Testis (tissue), 3 donors: ENCODE measurements around the gene PKP2. TPM values are rescaled to one million over a fixed set of nuclear protein-coding genes. Genes with fewer than 3 reads are reported as not detected.

ENCODE experiments used
- DNase-seq: peaks from one replicate; pipeline ENCODE4 v3.0.0-alpha.2; 2019
- H3K27ac ChIP-seq, 2 donors: fragments of 200-600 bp; sonication (generic); one replicate each; pipeline ENCODE4 v1.5.1; 2019
- H3K27me3 ChIP-seq: fragments of 200-600 bp; sonication (generic); one replicate; pipeline ENCODE4 v1.5.1; 2019
- H3K36me3 ChIP-seq: fragments of 200-600 bp; sonication (generic); one replicate; pipeline ENCODE4 v1.5.1; 2017; ENCODE audit warnings: low read depth; ENCODE audit errors: missing control alignments
- H3K4me1 ChIP-seq: fragments of 200-600 bp; sonication (generic); one replicate; pipeline ENCODE4 v1.5.1; 2019
- H3K4me3 ChIP-seq, 2 donors: fragments of 200-600 bp; sonication (generic); one replicate each; pipeline ENCODE4 v1.5.1; 2017 to 2019
- H3K9me3 ChIP-seq: fragments of 200-600 bp; sonication (generic); one replicate; pipeline ENCODE4 v1.5.1; 2017
- POLR2A ChIP-seq: fragments of 450-650 bp; IDR thresholded peaks from one replicate; pipeline ENCODE4 v1.6.1; 2017; ENCODE audit warnings: antibody characterized with exemption, mild to moderate bottlenecking, moderate library complexity
- WGBS, 2 donors: methylation state at CpG; one replicate each; pipeline ENCODE4 v1.1.5; 2018; 5-methylcytosine and 5-hydroxymethylcytosine counted together
- intact Hi-C: fragments of 100-400 bp; cut with DNase I; formaldehyde crosslinking; loops from one replicate; pipeline ENCODE4 v1.15.1; 2023; ENCODE audit warnings: low total_unique reads
- polyA plus RNA-seq: library from polyadenylated mRNA; stranded (reverse); fragments of 350-450 nt; fragmentation: Illumina TruSeq; extraction: RNeasy Lipid Tissue Mini Kit (QIAGEN cat#74804); gene quantifications from one replicate; pipeline ENCODE4 v1.2.3, GENCODE V29; 2014; ENCODE audit warnings: low read depth, low replicate concordance; ENCODE audit not compliant: insufficient read depth
- total RNA-seq, 2 donors: library from RNA; depleted of rRNA; stranded (reverse); fragments of >200 nt; gene quantifications; one replicate each; pipeline ENCODE4 v1.2.3, GENCODE V29; 2016
- TF ChIP-seq, protein P1 (sequence below), 3 experiments: fragments of 450-650 bp in 2 of 3; fragments of 200-600 bp in 1 of 3; sonication (generic) in 1 of 3; IDR thresholded peaks; one replicate each; pipeline ENCODE4 v1.5.1; 2016 to 2019; ENCODE audit warnings: antibody characterized with exemption in 3 of 3, mild to moderate bottlenecking in 2 of 3, moderate library complexity in 1 of 3

Gene PKP2
- total and polyA plus RNA-seq, 3 donors from 2014 or later, result 14.8 to 22.3 (median 18.9) TPM

DNA sequence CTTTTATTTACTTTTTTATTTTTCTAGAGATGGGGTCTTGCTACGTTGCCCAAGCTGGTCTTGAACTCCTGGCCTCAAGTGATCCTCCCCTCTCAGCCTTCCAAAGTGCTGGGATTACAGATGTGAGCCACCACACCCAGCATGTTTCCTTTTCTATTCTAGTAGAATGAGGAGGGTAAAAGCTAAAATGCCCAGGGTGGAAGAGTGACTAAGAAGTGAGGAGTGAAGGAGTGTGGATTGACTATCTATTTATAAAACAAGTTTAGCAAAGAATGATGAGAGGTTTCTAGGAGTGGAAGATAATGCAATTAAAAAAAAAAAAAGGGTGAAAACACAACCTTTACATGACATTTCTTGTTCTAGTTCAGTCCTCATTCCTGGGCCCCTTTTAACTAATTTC is 29.8 kb upstream of the PKP2 start:
- no peaks in the 10 kb centered on the region for H3K4me1 ChIP-seq
- no peaks in the 10 kb centered on the region for H3K27me3 ChIP-seq
- no peak for DNase-seq
- TF ChIP-seq, protein P1, sequence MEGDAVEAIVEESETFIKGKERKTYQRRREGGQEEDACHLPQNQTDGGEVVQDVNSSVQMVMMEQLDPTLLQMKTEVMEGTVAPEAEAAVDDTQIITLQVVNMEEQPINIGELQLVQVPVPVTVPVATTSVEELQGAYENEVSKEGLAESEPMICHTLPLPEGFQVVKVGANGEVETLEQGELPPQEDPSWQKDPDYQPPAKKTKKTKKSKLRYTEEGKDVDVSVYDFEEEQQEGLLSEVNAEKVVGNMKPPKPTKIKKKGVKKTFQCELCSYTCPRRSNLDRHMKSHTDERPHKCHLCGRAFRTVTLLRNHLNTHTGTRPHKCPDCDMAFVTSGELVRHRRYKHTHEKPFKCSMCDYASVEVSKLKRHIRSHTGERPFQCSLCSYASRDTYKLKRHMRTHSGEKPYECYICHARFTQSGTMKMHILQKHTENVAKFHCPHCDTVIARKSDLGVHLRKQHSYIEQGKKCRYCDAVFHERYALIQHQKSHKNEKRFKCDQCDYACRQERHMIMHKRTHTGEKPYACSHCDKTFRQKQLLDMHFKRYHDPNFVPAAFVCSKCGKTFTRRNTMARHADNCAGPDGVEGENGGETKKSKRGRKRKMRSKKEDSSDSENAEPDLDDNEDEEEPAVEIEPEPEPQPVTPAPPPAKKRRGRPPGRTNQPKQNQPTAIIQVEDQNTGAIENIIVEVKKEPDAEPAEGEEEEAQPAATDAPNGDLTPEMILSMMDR (IDR thresholded peaks at IDR 0.05), result no peak
- no peak for TF ChIP-seq POLR2A
- intact Hi-C loops, result no loop called here
- H3K27ac ChIP-seq, result no peak overlapping the region
- H3K4me3 ChIP-seq, result no peak overlapping the region
- no peaks in the 10 kb centered on the region for H3K9me3 ChIP-seq
- WGBS, 2 donors, result 83 to 88% methylated on average over 1 of the region's 1 CpG
- H3K36me3 ChIP-seq, result no peaks in the 10 kb centered on the region

DNA sequence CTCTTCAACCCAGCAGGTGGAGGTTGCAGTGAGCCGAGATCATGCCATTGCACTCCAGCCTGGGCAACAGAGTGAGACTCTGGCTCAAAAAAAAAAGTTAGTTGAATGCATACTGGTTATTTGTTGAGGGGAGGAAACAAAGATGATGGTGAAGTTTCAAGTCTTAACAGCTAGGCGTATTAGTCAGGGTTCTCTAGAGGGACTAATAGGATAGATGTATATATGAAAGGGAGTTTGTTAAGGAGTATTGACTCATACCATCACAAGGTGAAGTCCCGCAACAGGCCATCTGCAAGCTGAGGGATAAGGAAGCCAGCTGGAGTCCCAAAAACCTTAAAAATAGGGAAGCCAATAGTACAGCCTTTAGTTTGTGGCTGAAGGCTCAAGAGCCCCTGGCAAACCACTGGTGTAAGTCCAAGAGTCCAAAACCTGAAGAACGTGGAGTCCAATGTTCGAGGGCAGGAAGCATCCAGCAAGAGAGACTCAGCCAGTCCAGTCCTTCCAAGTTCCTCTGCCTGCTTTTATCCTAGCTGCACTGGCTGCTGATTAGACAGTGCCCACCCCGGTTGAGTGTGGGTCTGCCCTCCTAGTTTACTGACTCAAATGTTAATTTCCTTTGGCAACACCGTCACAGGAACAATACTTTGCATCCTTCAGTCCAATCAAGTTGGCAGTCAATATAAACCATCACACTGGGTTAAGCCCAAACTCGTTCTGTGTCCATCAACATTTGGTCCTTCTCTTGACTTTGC is 26.1 kb upstream of the PKP2 start:
- Histone ChIP-seq H3K9me3 (no peaks in the 10 kb centered on the region), H3K4me3 (no peak overlapping the region), H3K36me3 (no peaks in the 10 kb centered on the region), H3K4me1 (no peaks in the 10 kb centered on the region), H3K27ac (no peak overlapping the region), H3K27me3 (no peaks in the 10 kb centered on the region)
- TF ChIP-seq, protein P1 (IDR thresholded peaks at IDR 0.05), result no peak
- TF ChIP-seq POLR2A, result no peak
- no peak for DNase-seq
- intact Hi-C loops, result no loop called here
- WGBS, 2 donors, result 85 to 88% methylated on average over 8 of the region's 8 CpGs

DNA sequence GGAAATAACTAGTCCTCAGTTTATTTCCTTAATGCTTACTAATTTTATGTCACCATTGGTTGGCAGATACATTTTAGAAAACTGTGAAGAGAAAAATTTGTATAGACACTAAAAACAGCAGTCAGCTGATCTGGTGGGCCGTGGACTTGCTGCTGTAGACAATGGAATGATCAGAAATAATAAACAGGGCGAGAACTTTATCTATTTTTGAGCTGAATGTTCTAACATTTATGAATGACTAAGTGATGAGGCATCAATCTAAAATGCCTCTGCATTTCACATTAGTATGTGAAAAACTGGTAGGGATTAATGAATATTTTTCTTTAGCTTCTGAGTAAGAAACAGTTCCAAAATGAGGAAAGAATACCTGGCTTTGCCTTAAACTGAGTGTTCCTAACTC is 24.8 kb upstream of the PKP2 start:
- WGBS, 2 donors, result 34 to 39% methylated on average over 2 of the region's 2 CpGs
- H3K36me3 ChIP-seq, result no peaks in the 10 kb centered on the region
- no peaks in the 10 kb centered on the region for H3K4me1 ChIP-seq
- no peak overlapping the region for H3K4me3 ChIP-seq
- H3K27me3 ChIP-seq, result no peaks in the 10 kb centered on the region
- H3K27ac ChIP-seq, result no peak overlapping the region
- no peak for DNase-seq
- intact Hi-C loops, result no loop called here
- H3K9me3 ChIP-seq, result no peaks in the 10 kb centered on the region
- TF ChIP-seq, protein P1 (IDR thresholded peaks at IDR 0.05), result no peak
- TF ChIP-seq POLR2A, result no peak

DNA sequence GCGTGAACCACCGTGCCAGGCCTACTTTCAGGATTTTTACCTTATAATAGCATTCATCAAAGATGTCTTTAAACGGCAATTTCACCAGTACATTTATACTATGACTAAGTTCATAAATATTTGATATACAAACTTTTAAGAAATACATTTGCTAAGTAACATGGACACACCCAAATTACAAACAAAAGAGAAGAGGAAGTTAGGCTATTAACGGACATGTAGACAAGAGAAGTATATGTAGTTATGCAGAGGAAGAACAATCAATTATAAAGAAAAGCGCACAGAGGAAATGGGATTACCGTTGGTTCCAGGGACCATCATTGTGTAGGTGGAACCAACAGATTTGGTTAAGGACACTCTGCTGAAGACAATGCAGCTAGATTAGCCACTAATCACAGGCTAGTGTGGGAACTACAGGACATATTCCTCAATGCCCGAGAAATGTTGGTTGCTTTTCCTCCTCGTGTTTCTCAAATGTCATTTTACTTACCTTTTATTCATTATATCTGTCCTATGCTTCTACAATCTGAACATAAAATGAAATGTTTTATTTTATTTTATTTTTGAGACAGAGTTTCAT is 24.0 kb upstream of the PKP2 start:
- no peak for DNase-seq
- WGBS, 2 donors, result 70 to 73% methylated on average over 8 of the region's 8 CpGs
- H3K4me1 ChIP-seq, result no peaks in the 10 kb centered on the region
- H3K27me3 ChIP-seq, result no peaks in the 10 kb centered on the region
- TF ChIP-seq, protein P1 (IDR thresholded peaks at IDR 0.05), result no peak
- no peak for TF ChIP-seq POLR2A
- no peaks in the 10 kb centered on the region for H3K36me3 ChIP-seq
- intact Hi-C loops, result no loop called here
- H3K4me3 ChIP-seq, result no peak overlapping the region
- H3K9me3 ChIP-seq, result no peaks in the 10 kb centered on the region
- H3K27ac ChIP-seq, result no peak overlapping the region
